Cerebellar nuclear complex (tissue), 1 donor: ENCODE measurements around the gene STX2.
"Not testable (repeated sequence)": the region's sequence is repeated elsewhere in the genome, so short reads cannot be mapped to it uniquely, and the experiment has no call there.

Experiments used
- DNase-seq, 2 experiments: peaks; one replicate each; lab custom pipeline; 2025; lab: John Stamatoyannopoulos, UW

STX2 gene

GRCh38 chr12:130838951-130839769 is at the start of gene STX2:
TSS of gene STX2 (minus strand) at chr12:130839250. CDS start at chr12:130839099, 151 bp downstream.
- DNase-seq: peak in 1 of 2 experiments; percentile 51

GRCh38 chr12:130887190-130887589 is 48.1 kb upstream of the STX2 start:
- not testable (repeated sequence) for DNase-seq

- DNase-seq: no peak
Measured at GRCh38 chr12:130881548-130881947, 42.5 kb upstream of the STX2 start.

- no peak for DNase-seq
Measured at GRCh38 chr12:130881046-130881445, 42.0 kb upstream of the STX2 start.

GRCh38 chr12:130880411-130880885 is 41.4 kb upstream of the STX2 start:
- no peak for DNase-seq

- no peak for DNase-seq
Measured at GRCh38 chr12:130879781-130880389, 40.8 kb upstream of the STX2 start.

GRCh38 chr12:130879212-130879686 is 40.2 kb upstream of the STX2 start:
- DNase-seq: no peak

GRCh38 chr12:130878193-130879185 is 39.4 kb upstream of the STX2 start:
- no peak for DNase-seq

GRCh38 chr12:130877333-130877732 is 38.3 kb upstream of the STX2 start:
- no peak for DNase-seq

GRCh38 chr12:130876758-130877157 is 37.7 kb upstream of the STX2 start:
- no peak for DNase-seq

- DNase-seq: no peak
Measured at GRCh38 chr12:130876297-130876696, 37.2 kb upstream of the STX2 start.

- not testable (repeated sequence) for DNase-seq
Measured at GRCh38 chr12:130875708-130876107, 36.7 kb upstream of the STX2 start.

- DNase-seq: no peak
Measured at GRCh38 chr12:130875193-130875592, 36.1 kb upstream of the STX2 start.

- DNase-seq: no peak
Measured at GRCh38 chr12:130874696-130875095, 35.6 kb upstream of the STX2 start.

- no peak for DNase-seq
Measured at GRCh38 chr12:130873825-130874224, 34.8 kb upstream of the STX2 start.

GRCh38 chr12:130873106-130873795 is 34.2 kb upstream of the STX2 start:
- DNase-seq: no peak

GRCh38 chr12:130872179-130873096 is 33.4 kb upstream of the STX2 start:
- no peak for DNase-seq

- DNase-seq: peak; percentile 18 to 42
Measured at GRCh38 chr12:130871286-130872178, 32.5 kb upstream of the STX2 start, which contains the start of gene RAN. TSS of gene RAN (plus strand) at chr12:130872066. CDS start at chr12:130872594, 528 bp downstream.
